IPS-11a (cell line): ENCODE data around the gene IFI27L2.
A peak's percentile ranks its signal among the peaks of the same experiment; 100 is the strongest.
"Not testable (repeated sequence)": the region's sequence is repeated elsewhere in the genome, so short reads cannot be mapped to it uniquely, and the experiment has no call there.

ENCODE experiments used
- H3K4me3 ChIP-seq: one replicate; pipeline ENCODE4 v1.5.1; 2013; ENCODE audit warnings: low read depth, low read length, control low read depth

IFI27L2 gene, protein sequence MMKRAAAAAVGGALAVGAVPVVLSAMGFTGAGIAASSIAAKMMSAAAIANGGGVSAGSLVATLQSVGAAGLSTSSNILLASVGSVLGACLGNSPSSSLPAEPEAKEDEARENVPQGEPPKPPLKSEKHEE

GRCh38 chr14:94129111-94129757 lies at the start of gene IFI27L2:
Gene IFI27L2, minus strand, starts transcription at chr14:94129604. Its CDS starts 40 bp downstream, at chr14:94129564.
- H3K4me3 ChIP-seq = peak within 1 kb of the TSS; percentile 78

- no peak overlapping the region for H3K4me3 ChIP-seq
Measured at GRCh38 chr14:94177806-94178205, 48.4 kb upstream of the IFI27L2 start.

GRCh38 chr14:94176808-94177207 lies 47.4 kb upstream of the IFI27L2 start:
- no peak overlapping the region for H3K4me3 ChIP-seq

GRCh38 chr14:94175747-94176146 lies 46.3 kb upstream of the IFI27L2 start:
- peak overlapping the region; percentile 53 for H3K4me3 ChIP-seq

GRCh38 chr14:94175011-94175745 lies 45.8 kb upstream of the IFI27L2 start:
- H3K4me3 ChIP-seq = peak overlapping the region; percentile 53

GRCh38 chr14:94174604-94175010 lies 45.2 kb upstream of the IFI27L2 start:
- H3K4me3 ChIP-seq = peak overlapping the region; percentile 65

DNA sequence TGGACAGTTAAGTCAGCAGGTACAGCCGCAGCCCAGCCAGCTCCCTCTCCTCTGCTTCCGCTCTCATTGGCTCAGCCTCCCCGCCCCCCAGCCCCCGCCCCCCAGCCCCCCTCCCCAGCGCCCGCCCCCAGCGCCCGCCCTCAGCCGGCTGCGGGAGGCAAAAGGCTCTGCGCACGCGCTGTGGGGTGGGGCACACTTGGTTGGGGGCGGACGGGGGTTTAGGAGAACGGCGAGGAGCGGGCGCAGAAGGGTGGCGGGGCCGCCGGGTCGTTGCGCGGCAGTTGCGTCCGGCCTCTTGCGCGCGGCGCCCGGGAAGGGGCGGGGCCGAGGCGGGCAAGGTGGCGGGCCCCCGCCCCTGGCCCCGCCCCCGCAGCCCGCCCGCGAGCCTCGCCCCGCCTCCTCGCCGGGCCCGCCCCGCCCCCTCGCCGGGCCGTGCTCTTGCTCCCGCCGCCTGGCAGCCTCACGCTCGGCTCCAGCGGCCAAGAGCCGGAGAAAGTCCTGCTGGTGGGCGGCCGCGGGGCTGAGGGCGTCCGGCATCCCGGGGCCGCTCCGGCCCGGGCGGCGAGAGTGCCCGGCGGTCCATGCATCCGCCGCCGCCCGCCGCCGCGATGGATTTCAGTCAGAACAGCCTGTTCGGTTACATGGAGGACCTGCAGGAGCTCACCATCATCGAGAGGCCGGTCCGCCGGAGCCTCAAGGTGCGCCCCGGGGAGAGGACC lies 44.6 kb upstream of the IFI27L2 start, which contains the start of gene PPP4R4:
PPP4R4 (plus strand) TSS at position 438 of the 719 bp plus-strand sequence; CDS start at position 582, 144 bp downstream.
- peak within 1 kb of the TSS; percentile 65 for H3K4me3 ChIP-seq

- H3K4me3 ChIP-seq = peak overlapping the region; percentile 49
Measured at GRCh38 chr14:94173471-94173884, 44.1 kb upstream of the IFI27L2 start.

GRCh38 chr14:94172545-94172944 lies 43.1 kb upstream of the IFI27L2 start:
- no peak overlapping the region for H3K4me3 ChIP-seq

GRCh38 chr14:94171208-94171607 lies 41.8 kb upstream of the IFI27L2 start:
- H3K4me3 ChIP-seq = no peak overlapping the region

GRCh38 chr14:94170136-94170535 lies 40.7 kb upstream of the IFI27L2 start:
- H3K4me3 ChIP-seq = no peak overlapping the region

DNA sequence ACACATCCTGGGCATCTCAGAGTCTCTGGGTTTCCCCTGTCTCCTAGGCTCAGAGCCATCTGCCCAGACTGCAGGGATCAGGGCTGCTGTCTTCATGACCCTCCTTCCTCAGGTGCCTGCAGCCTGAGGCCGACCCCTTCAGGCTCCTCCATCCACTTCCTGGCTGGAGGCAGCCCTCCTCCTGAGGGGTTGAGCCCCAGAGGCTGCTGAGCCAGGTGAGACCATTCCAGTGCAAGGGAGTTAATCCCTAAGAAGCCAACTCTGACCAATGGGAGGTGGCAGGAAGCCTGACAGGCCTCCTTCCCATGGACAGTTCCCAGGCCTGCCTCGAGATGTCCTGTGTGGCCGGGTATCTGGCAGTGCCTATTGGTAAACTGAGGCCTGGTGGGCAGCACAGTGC lies 36.3 kb upstream of the IFI27L2 start:
- no peak overlapping the region for H3K4me3 ChIP-seq

DNA sequence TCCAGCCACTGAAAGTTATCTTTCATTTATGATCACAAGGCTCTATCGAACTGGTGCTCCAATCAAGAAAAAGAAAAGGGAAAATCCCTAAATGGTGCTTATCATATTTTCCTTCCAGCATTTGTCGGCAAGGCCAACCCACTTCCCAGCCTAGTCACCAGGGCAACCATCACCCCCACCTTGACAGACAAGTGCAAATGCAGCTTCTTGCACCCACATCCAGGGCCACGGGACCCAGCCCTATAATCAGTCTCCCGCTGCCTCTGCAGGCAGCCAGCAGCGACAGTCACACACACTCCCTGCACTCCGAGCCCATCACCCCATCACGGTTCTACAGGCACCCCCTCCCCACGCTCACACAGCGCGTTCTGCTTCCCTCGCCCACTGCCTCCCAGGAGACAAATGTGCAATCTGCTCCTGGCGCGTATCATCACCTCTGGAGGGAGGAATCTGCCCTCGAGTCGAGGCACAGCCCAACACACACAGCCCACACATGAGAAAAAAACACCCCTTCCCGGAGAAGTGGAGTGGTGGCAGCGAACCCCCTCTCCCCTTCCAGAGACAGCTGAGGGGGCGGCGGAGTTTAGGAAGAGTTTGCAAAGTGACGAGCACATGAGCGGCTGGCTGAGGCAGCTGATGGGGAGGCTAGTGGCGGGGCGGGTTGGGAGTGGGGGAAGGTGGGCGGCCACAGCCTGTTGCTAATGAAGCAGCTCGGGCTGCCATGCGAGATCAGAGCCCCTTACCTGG lies 35.5 kb upstream of the IFI27L2 start:
- H3K4me3 ChIP-seq = no peak overlapping the region

DNA sequence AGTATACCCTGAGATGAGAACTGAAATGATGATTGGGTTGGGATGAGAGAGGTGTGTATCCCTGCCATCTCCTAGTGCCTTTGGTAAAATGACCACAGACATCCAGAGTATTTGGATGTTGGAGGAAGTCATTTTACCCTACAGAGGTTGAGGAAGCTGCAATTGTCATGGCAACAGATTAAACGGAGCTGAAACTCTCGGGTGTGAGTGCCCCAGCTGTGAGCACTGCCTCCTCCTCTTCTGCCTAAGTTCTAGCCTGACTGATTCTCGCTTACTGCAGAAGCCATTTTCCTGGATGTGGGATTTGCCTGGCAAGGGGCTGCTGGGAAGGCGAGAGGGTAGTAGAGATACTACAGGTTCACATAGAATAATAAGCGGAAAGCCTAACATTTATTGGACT lies 34.4 kb upstream of the IFI27L2 start:
- no peak overlapping the region for H3K4me3 ChIP-seq

DNA sequence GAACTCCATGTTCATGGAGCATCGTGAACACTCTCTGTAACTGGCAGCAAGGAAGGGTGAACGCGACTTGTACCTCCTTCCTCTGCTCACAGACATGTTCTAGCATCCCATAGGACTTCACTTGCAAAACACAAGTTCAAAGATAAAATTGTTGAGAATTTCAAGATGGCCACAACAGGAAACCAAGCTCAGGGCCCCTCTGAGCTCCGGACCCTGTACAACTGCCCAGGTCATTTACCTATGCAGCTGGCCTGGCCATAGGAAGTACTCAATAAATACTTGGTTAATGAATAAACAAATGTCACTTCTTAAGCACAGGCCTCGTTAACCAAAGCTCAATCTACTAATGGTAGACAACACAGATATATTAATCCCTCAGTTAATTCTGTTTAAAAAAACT lies 33.1 kb upstream of the IFI27L2 start:
- no peak overlapping the region for H3K4me3 ChIP-seq

DNA sequence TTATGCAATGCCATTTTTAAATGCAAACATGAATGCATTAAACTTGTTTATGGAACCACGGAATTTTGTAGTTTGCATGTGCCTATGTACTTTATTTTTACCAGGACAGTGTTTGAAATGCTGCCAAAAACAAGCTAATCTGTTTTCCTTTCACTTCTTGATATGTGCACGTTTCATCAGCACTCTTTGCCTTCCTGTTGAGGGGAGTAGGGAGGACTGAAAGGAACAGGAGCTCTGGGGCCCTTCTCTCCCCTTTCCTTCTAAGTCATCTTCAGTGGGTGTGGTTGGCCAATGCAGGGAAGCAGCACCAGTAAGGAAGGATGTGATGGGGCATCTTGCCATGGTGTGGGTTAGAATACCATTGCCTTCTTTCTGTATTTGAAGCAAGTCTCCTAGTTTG lies 32.6 kb upstream of the IFI27L2 start:
- no peak overlapping the region for H3K4me3 ChIP-seq

GRCh38 chr14:94161058-94161457 lies 31.7 kb upstream of the IFI27L2 start:
- H3K4me3 ChIP-seq = no peak overlapping the region

DNA sequence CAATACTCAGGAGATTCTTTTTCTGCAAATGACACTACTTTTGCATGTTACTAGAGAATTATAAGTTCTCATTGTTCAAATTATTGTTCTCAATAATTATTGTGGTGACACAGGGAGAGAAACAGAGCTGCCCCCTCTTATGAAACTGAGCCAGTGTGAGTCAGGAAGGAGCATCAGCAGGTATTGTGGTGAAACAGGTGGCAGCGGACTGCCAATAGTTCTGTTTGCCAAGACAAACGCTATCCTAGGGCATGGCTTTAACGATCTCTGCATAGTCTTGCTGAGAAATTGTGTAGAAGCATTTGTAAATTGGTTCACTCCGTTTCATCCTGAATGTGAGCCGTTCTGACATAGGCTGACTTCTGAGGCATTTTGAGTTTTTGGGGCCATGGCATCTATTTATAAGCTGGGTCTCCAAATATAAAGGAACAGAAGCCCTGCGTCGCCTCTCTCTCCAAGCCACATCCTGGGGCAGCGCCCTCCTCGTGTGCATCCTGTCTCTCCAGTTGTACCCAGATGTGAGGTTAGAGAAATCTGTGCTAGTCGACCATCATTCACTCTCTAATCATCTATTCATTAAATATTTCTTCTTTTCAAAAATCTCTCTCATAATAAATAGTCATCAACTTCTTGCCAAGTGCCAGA lies 29.0 kb upstream of the IFI27L2 start:
- H3K4me3 ChIP-seq = no peak overlapping the region

- no peak overlapping the region for H3K4me3 ChIP-seq
Measured at GRCh38 chr14:94157197-94157596, 27.8 kb upstream of the IFI27L2 start.

GRCh38 chr14:94156143-94156542 lies 26.7 kb upstream of the IFI27L2 start:
- H3K4me3 ChIP-seq = not testable (repeated sequence)
